Measurements from ENCODE around the gene PGM1. TPM values are rescaled to one million over a fixed set of nuclear protein-coding genes. Genes with fewer than 3 reads are reported as not detected.

PGM1 gene
- total and polyA plus RNA-seq, 10 donors, result 4.5 to 37.4 (median 24.1) TPM

DNA sequence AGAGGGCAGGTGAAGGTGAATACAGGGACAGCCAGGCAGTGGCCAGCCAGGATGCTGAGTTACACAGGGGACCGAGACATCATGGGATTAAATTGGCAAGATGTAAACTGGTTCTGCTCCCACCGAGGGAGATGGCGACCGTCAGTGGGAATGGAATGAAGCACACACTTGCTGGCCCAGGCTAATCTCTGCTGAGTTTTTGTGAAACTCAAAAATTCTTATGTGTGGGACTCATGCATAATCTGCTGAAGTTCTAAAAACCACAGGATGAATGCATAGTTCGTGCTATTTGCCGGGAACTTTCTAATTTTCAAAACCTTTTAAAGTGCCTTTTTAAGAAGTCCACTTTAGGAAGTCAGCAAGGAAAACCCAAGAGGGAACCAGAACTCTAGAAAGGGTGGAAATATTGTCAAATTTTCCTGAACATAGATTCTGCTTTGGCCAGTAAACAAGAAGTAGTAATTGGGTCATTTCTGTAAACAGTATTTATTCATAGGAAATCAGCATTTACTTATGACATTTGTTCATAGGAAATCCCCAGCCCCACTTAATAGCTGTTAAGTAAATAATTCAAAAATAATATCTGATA, 95.2 kb downstream of the PGM1 start:
- H3K36me3 ChIP-seq, result no peaks in the 10 kb centered on the region
- no peak overlapping the region for H3K4me3 ChIP-seq
- no peak overlapping the region for H3K27ac ChIP-seq
- WGBS, 5 donors, result 63 to 88% (median 87%) methylated on average over 6 of the region's 6 CpGs
- no peaks in the 10 kb centered on the region for H3K27me3 ChIP-seq (replicated peaks in 1 of 7)
- intact Hi-C loops (cut with DNase I; ENCODE audit: low total_unique reads), result no loop called here
- H3K4me1 ChIP-seq, result peaks cover 0 to 14% (median 4%) of the 10 kb centered on the region in 6 donors
- DNase-seq, result no peak
- H3K9me3 ChIP-seq, result no peaks in the 10 kb centered on the region
- TF ChIP-seq, protein P1, sequence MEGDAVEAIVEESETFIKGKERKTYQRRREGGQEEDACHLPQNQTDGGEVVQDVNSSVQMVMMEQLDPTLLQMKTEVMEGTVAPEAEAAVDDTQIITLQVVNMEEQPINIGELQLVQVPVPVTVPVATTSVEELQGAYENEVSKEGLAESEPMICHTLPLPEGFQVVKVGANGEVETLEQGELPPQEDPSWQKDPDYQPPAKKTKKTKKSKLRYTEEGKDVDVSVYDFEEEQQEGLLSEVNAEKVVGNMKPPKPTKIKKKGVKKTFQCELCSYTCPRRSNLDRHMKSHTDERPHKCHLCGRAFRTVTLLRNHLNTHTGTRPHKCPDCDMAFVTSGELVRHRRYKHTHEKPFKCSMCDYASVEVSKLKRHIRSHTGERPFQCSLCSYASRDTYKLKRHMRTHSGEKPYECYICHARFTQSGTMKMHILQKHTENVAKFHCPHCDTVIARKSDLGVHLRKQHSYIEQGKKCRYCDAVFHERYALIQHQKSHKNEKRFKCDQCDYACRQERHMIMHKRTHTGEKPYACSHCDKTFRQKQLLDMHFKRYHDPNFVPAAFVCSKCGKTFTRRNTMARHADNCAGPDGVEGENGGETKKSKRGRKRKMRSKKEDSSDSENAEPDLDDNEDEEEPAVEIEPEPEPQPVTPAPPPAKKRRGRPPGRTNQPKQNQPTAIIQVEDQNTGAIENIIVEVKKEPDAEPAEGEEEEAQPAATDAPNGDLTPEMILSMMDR (IDR thresholded peaks at IDR 0.05 in 8 of 11, conservative IDR thresholded peaks at IDR 0.05 in 3 of 11), result no peak
- no peak for TF ChIP-seq POLR2A (IDR thresholded peaks at IDR 0.05)
- TF ChIP-seq POLR2AphosphoS5 (IDR thresholded peaks at IDR 0.05), result no peak

DNA sequence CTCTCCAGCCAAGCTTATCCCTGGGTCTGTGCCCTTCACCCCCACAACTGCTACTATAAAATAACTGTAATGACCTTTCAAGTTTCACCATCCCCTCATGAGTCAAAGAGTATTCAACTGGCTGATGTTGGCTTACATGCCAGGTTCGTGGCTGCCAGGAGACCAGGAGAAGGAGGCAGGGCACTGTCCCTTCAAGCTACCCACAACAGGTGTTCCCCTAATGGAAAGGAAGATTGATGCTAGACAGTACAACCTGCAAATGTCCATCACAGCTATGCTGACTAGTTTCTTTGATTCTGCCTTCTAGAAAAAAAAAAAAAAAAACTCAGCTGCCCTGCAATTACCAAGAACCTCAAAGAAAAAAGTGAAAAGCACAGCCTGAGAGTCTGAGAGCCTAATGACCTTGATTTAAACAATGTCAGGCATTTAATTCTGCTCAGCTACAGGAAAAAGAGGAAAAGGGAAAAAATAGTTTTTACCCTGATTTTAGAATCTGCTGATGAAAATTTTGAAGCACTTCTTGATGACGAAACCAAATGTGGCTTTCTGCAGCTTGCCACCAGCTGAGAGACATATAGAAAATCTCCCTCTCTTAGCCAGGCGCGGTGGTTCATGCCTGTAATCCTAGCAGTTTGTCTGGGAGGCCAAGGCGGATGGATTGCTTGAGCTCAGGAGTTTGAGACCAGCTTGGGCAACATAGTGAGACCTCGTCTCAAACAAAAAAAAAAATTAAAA, 97.9 kb downstream of the PGM1 start:
- no peaks in the 10 kb centered on the region for H3K9me3 ChIP-seq
- no peaks in the 10 kb centered on the region for H3K27me3 ChIP-seq (replicated peaks in 1 of 7)
- H3K27ac ChIP-seq, result no peak overlapping the region
- H3K4me3 ChIP-seq, result no peak overlapping the region
- WGBS, 5 donors, result 68 to 79% (median 74%) methylated on average over 6 of the region's 6 CpGs
- intact Hi-C loops (cut with DNase I; ENCODE audit: low total_unique reads), result loop anchor here (5.0 to 10.0 kb wide), 2 partner anchors 224 to 446 kb away; no protein-coding TSS in a partner anchor
- no peak for DNase-seq
- H3K36me3 ChIP-seq, result no peaks in the 10 kb centered on the region
- TF ChIP-seq POLR2AphosphoS5 (IDR thresholded peaks at IDR 0.05), result no peak
- TF ChIP-seq, protein P1 (IDR thresholded peaks at IDR 0.05 in 8 of 11, conservative IDR thresholded peaks at IDR 0.05 in 3 of 11), result no peak
- TF ChIP-seq POLR2A (IDR thresholded peaks at IDR 0.05), result no peak
- H3K4me1 ChIP-seq, result peaks cover 0 to 14% (median 4%) of the 10 kb centered on the region in 6 donors

DNA sequence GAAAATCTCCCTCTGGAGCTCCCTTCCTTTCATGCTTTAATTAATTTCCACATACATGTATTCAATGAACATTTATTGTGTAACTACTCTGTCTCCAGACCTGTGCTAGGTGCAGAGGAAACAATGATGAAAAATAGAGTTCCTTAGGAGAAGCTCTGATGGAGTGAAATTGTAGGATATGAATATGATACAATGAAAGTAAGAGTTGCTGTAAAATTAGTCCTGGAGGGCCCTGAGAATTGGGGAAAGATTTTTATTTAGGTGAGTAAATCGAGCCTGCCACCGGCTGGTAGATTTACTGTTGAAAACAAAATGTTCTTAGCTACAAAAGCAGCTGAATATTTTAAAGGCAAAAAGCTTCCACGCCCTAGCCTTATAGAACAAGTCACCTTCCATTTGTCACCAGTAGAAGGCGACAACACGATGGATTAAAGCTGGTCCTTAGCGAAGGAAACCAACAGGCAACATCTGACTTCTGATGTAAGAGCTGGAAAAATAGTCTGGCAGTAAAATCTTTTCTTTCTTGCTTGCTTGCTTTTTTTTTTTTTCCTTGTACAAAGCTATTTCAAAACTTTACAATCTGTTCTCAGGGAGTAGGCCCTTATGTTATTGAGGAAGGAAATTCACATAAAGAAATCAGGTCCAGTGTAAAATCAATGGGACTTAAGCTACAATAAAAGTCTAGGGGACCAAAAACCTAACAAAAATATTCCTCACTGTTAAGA, 98.7 kb downstream of the PGM1 start:
- Histone ChIP-seq H3K27me3 (replicated peaks in 1 of 7) (no peaks in the 10 kb centered on the region), H3K27ac (no peak overlapping the region), H3K4me1 (peaks cover 0 to 14% (median 4%) of the 10 kb centered on the region in 6 donors), H3K36me3 (no peaks in the 10 kb centered on the region), H3K9me3 (no peaks in the 10 kb centered on the region), H3K4me3 (no peak overlapping the region)
- 2 to 5% (median 4%) methylated on average over 6 of the region's 6 CpGs for WGBS, 5 donors
- intact Hi-C loops (cut with DNase I; ENCODE audit: low total_unique reads), result loop anchor here (5.0 to 10.0 kb wide), 2 partner anchors 223 to 445 kb away; no protein-coding TSS in a partner anchor
- DNase-seq, result no peak
- TF ChIP-seq, protein P1 (IDR thresholded peaks at IDR 0.05 in 8 of 11, conservative IDR thresholded peaks at IDR 0.05 in 3 of 11), result peak; percentile 23 to 77 (median 67)
- no peak for TF ChIP-seq POLR2A (IDR thresholded peaks at IDR 0.05)

Measured in spleen (tissue), 11 donors.